GM21360 (cell line): Measurements from ENCODE around the gene TTC7B.

ENCODE experiments used
- ATAC-seq: cut with Tn5 transposase; IDR thresholded peaks from one replicate; pipeline ENCODE4 v1.9.1; 2021; ENCODE audit warnings: mild to moderate bottlenecking, moderate library complexity; ENCODE audit not compliant: unreplicated experiment

TTC7B gene

GRCh38 chr14:90805662-90806540 lies 10.3 kb downstream of the TTC7B start:
- no peak for ATAC-seq

GRCh38 chr14:90805084-90805391 lies 11.2 kb downstream of the TTC7B start:
- ATAC-seq, result no peak

- ATAC-seq, result no peak
Observed at GRCh38 chr14:90804292-90805083, 11.7 kb downstream of the TTC7B start.

GRCh38 chr14:90803249-90803648 lies 13.0 kb downstream of the TTC7B start:
- no peak for ATAC-seq

- ATAC-seq, result no peak
Observed at GRCh38 chr14:90799420-90799819, 16.8 kb downstream of the TTC7B start.

- ATAC-seq, result no peak
Observed at GRCh38 chr14:90797919-90798318, 18.3 kb downstream of the TTC7B start.

- ATAC-seq, result no peak
Observed at GRCh38 chr14:90797451-90797850, 18.8 kb downstream of the TTC7B start.

- ATAC-seq, result no peak
Observed at GRCh38 chr14:90796329-90796728, 19.9 kb downstream of the TTC7B start.

GRCh38 chr14:90795744-90796143 lies 20.5 kb downstream of the TTC7B start:
- ATAC-seq, result no peak

GRCh38 chr14:90791486-90791885 lies 24.7 kb downstream of the TTC7B start:
- no peak for ATAC-seq

GRCh38 chr14:90788031-90788430 lies 28.2 kb downstream of the TTC7B start:
- ATAC-seq, result no peak

GRCh38 chr14:90785876-90786450 lies 30.3 kb downstream of the TTC7B start:
- ATAC-seq, result no peak

- ATAC-seq, result no peak
Observed at GRCh38 chr14:90785471-90785870, 30.8 kb downstream of the TTC7B start.

GRCh38 chr14:90784621-90785270 lies 31.5 kb downstream of the TTC7B start:
- no peak for ATAC-seq

GRCh38 chr14:90783344-90783743 lies 32.9 kb downstream of the TTC7B start:
- ATAC-seq, result no peak

GRCh38 chr14:90782892-90783291 lies 33.3 kb downstream of the TTC7B start:
- ATAC-seq, result no peak

GRCh38 chr14:90781876-90782275 lies 34.4 kb downstream of the TTC7B start:
- ATAC-seq, result no peak

- ATAC-seq, result no peak
Observed at GRCh38 chr14:90781344-90781761, 34.9 kb downstream of the TTC7B start.

GRCh38 chr14:90780519-90780918 lies 35.7 kb downstream of the TTC7B start:
- ATAC-seq, result no peak

GRCh38 chr14:90778571-90779255 lies 37.5 kb downstream of the TTC7B start:
- no peak for ATAC-seq
